CD4-positive, alpha-beta T cell treated with Interleukin-4 for 1 hour (primary cell): ENCODE data around the gene PGM2L1.

Experiments
- DNase-seq, 2 donors: peaks; one replicate each; pipeline ENCODE4 v3.0.0-alpha.2; 2020 to 2022

Gene PGM2L1

GRCh38 chr11:74284466-74284865 is 113.8 kb downstream of the PGM2L1 start:
- DNase-seq: no peak

- DNase-seq: no peak
Observed at GRCh38 chr11:74283580-74284180, 114.6 kb downstream of the PGM2L1 start.

GRCh38 chr11:74282914-74283371 is 115.3 kb downstream of the PGM2L1 start:
- no peak for DNase-seq

DNA sequence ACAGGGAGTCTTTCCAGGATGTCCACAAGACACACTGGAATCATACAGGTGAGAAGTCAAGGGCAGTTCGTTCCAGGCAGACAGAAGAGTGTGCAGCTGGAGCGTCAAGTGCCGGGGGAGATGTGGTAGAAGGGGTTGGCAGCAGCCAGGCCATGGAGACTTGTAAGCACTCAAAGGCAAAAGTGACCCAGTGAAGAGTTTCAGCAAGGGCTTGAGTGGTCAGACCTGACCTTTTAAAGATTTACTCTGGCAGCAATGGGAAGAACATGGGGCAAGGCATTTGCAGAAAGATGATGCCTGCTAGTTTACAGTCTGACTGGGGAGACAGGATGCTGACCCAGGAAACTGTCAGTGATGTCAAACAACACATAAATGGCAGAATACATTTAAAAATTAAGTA is 115.8 kb downstream of the PGM2L1 start:
- no peak for DNase-seq

GRCh38 chr11:74280494-74280893 is 117.7 kb downstream of the PGM2L1 start:
- no peak for DNase-seq
